Prostate gland (tissue), 2 donors: ENCODE data around the gene RNU5B-1.

Source experiments
- CTCF ChIP-seq, 4 experiments: fragments of 200-600 bp in 2 of 4; fragments of 450-650 bp in 2 of 4; sonication (generic) in 2 of 4; IDR thresholded peaks; 1 replicate in 3 of 4; 2 replicates in 1 of 4; pipeline ENCODE4 v1.5.1; 2016 to 2019; ENCODE audit warnings: antibody characterized with exemption in 4 of 4, mild to moderate bottlenecking in 2 of 4, moderate library complexity in 2 of 4
- POLR2A ChIP-seq: fragments of 450-650 bp; IDR thresholded peaks from one replicate; pipeline ENCODE4 v1.6.1; 2016; ENCODE audit warnings: antibody characterized with exemption, mild to moderate bottlenecking
- POLR2AphosphoS5 ChIP-seq: sonication (generic); formaldehyde crosslinking; IDR thresholded peaks from one replicate; pipeline ENCODE4 v1.6.1; 2017; ENCODE audit warnings: antibody characterized with exemption

DNA sequence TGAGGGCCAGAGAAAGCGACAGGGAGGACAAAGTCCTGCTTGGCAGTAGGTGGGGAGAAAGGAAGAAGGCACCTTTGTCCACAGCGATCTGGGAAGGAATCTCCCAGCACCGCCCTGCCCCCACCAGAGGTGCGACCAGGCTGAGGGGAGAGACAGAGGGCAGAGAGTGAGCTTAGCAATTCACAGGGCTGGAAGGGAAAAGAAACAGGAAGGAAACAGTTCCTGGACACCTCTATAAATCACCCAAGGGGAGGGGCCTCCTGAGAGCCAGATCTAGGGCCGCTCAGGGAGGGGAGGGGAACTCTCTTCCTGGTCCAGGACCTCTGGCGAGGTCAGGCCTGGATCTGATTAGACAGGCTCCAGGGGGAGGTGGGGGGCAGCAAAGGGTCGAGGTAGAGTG, 35.4 kb downstream of the RNU5B-1 start:
- TF ChIP-seq CTCF (IDR thresholded peaks at IDR 0.05) = no peak
- no peak for TF ChIP-seq POLR2AphosphoS5
- no peak for TF ChIP-seq POLR2A
